SK-N-SH treated with all-trans-retinoic acid at 6 μM for 48 hours (cell line): Measurements from ENCODE around the gene CLEC1A.

Experiments
- ATAC-seq: fragments of 200-7000 bp; cut with Tn5 transposase; 3 replicates; pipeline ENCODE4 v1.9.1; 2020; ENCODE audit warnings: mild to moderate bottlenecking, moderate library complexity
- ARNTL ChIP-seq: fragments of 450-650 bp; formaldehyde crosslinking; IDR thresholded peaks from 2 replicates; pipeline ENCODE4 v1.5.0; 2020; ENCODE audit warnings: low read depth, mild to moderate bottlenecking, moderate library complexity, borderline replicate concordance
- BACH2 ChIP-seq: fragments of 250-450 bp; sonication (Bioruptor Pico); IDR thresholded peaks from 2 replicates; pipeline ENCODE4 v1.9.0; 2021; ENCODE audit warnings: mild to moderate bottlenecking, borderline replicate concordance
- CSDC2 ChIP-seq: fragments of 250-450 bp; sonication (Bioruptor Pico); IDR thresholded peaks from 2 replicates; pipeline ENCODE4 v1.5.0; 2020; ENCODE audit warnings: mild to moderate bottlenecking, moderate library complexity
- ESRRG ChIP-seq: fragments of 250-450 bp; sonication (Bioruptor Pico); IDR thresholded peaks from 2 replicates; pipeline ENCODE4 v1.6.1; 2021; ENCODE audit warnings: mild to moderate bottlenecking
- ISL1 ChIP-seq: fragments of 250-450 bp; sonication (Bioruptor Pico); IDR thresholded peaks from 2 replicates; pipeline ENCODE4 v2.1.2; 2022; ENCODE audit warnings: mild to moderate bottlenecking, moderate library complexity
- OSR1 ChIP-seq: fragments of 250-450 bp; sonication (Bioruptor Pico); IDR thresholded peaks from 2 replicates; pipeline ENCODE4 v1.8.0; 2022; ENCODE audit warnings: moderate library complexity, mild to moderate bottlenecking, inconsistent platforms
- RARB ChIP-seq: fragments of 250-450 bp; sonication (Bioruptor Pico); IDR thresholded peaks from 2 replicates; pipeline ENCODE4 v1.8.0; 2021; ENCODE audit warnings: mild to moderate bottlenecking, moderate library complexity
- SNAI2 ChIP-seq: fragments of 250-450 bp; sonication (Bioruptor Pico); IDR thresholded peaks from 2 replicates; pipeline ENCODE4 v1.5.0; 2020; ENCODE audit warnings: mild to moderate bottlenecking, moderate library complexity
- TCF4 ChIP-seq: fragments of 250-450 bp; sonication (Bioruptor Pico); IDR thresholded peaks from 2 replicates; pipeline ENCODE4 v1.8.0; 2021; ENCODE audit warnings: mild to moderate bottlenecking, moderate library complexity, borderline replicate concordance
- TOX ChIP-seq: fragments of 250-450 bp; sonication (Bioruptor Pico); IDR thresholded peaks from 2 replicates; pipeline ENCODE4 v1.8.0; 2021; ENCODE audit warnings: mild to moderate bottlenecking, moderate library complexity, borderline replicate concordance
- ZC3H10 ChIP-seq: fragments of 250-450 bp; sonication (Bioruptor Pico); IDR thresholded peaks from 2 replicates; pipeline ENCODE4 v1.5.1; 2021; ENCODE audit warnings: mild to moderate bottlenecking, moderate library complexity
- ZFP3 ChIP-seq: fragments of 250-450 bp; sonication (Bioruptor Pico); IDR thresholded peaks from 2 replicates; pipeline ENCODE4 v1.5.0; 2020; ENCODE audit warnings: mild to moderate bottlenecking, moderate library complexity
- ZFP30 ChIP-seq: fragments of 450-650 bp; formaldehyde crosslinking; IDR thresholded peaks from 2 replicates; pipeline ENCODE4 v1.5.0; 2022; ENCODE audit warnings: mild to moderate bottlenecking, moderate library complexity
- ZNF565 ChIP-seq: fragments of 450-650 bp; formaldehyde crosslinking; conservative IDR thresholded peaks from 2 replicates; pipeline ENCODE4 v1.5.0; 2020; ENCODE audit warnings: low read depth, mild to moderate bottlenecking, moderate library complexity
- ZNF8 ChIP-seq: fragments of 450-650 bp; formaldehyde crosslinking; IDR thresholded peaks from 2 replicates; pipeline ENCODE4 v1.5.0; 2020; ENCODE audit warnings: mild to moderate bottlenecking, moderate library complexity
- TF ChIP-seq, protein P1 (sequence below): fragments of 250-450 bp; sonication (Bioruptor Pico); IDR thresholded peaks from 2 replicates; pipeline ENCODE4 v1.8.0; 2020; ENCODE audit warnings: mild to moderate bottlenecking, moderate library complexity, borderline replicate concordance
- TF ChIP-seq, protein P2 (sequence below): fragments of 250-450 bp; sonication (Bioruptor Pico); IDR thresholded peaks from 2 replicates; pipeline ENCODE4 v1.5.1; 2020; ENCODE audit warnings: low read depth, mild to moderate bottlenecking, moderate library complexity
- TF ChIP-seq, protein P3 (sequence below): fragments of 250-450 bp; sonication (Bioruptor Pico); IDR thresholded peaks from 2 replicates; pipeline ENCODE4 v1.5.1; 2021; ENCODE audit warnings: mild to moderate bottlenecking, moderate library complexity
- TF ChIP-seq, protein P4 (sequence below): fragments of 250-450 bp; sonication (Bioruptor Pico); IDR thresholded peaks from 2 replicates; pipeline ENCODE4 v1.8.0; 2021; ENCODE audit warnings: low read depth, mild to moderate bottlenecking, moderate library complexity, borderline replicate concordance
- TF ChIP-seq, protein P5 (sequence below): fragments of 250-450 bp; sonication (Bioruptor Pico); IDR thresholded peaks from 2 replicates; pipeline ENCODE4 v1.5.0; 2020; ENCODE audit warnings: mild to moderate bottlenecking, moderate library complexity

CLEC1A gene

DNA sequence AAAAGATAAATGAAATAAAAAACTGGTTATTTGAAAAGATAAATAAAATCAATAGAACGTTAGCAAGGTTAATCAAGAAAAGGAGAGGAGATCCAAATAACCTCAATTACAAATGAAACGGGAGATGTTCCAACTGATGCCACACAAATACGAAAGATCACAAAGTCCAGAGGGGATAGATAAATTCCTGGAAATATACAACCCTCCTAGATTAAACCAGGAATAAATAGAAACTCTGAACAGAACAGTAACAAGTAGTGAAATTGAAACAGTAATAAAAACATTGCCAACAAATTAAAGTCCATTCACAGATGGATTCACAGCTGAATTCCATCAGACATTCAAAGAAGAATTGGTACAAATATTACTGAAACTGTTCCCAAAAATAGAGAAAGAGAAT is 12.4 kb downstream of the CLEC1A start (continued):
- TF ChIP-seq, protein P1, sequence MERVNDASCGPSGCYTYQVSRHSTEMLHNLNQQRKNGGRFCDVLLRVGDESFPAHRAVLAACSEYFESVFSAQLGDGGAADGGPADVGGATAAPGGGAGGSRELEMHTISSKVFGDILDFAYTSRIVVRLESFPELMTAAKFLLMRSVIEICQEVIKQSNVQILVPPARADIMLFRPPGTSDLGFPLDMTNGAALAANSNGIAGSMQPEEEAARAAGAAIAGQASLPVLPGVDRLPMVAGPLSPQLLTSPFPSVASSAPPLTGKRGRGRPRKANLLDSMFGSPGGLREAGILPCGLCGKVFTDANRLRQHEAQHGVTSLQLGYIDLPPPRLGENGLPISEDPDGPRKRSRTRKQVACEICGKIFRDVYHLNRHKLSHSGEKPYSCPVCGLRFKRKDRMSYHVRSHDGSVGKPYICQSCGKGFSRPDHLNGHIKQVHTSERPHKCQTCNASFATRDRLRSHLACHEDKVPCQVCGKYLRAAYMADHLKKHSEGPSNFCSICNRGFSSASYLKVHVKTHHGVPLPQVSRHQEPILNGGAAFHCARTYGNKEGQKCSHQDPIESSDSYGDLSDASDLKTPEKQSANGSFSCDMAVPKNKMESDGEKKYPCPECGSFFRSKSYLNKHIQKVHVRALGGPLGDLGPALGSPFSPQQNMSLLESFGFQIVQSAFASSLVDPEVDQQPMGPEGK (CRISPR knock-in tag), result no peak
- TF ChIP-seq OSR1, result no peak

DNA sequence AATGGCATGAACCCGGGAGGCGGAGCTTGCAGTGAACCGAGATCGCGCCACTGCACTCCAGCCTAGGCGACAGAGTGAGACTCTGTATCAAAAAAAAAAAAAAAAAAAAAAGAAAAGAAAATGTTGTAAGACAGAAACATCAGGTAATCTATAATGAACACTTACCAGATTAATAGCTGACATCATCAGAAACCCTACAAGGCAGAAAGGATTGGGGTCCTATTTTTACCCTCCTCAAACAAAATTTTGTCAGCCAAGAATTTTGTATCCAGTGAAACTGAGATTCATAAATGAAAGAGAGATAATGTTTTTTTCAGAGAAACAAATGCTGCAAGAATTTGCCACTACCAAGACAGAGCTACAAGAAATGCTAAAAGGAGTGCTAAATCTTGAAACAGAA is 14.1 kb downstream of the CLEC1A start:
- ATAC-seq, result no peak
- no peak for TF ChIP-seq RARB (CRISPR knock-in tag)
- no peak for TF ChIP-seq CSDC2 (CRISPR knock-in tag)
- TF ChIP-seq SNAI2 (CRISPR knock-in tag), result no peak
- TF ChIP-seq ZC3H10 (CRISPR knock-in tag), result no peak
- TF ChIP-seq, protein P1 (CRISPR knock-in tag), result no peak
- TF ChIP-seq, protein P2, sequence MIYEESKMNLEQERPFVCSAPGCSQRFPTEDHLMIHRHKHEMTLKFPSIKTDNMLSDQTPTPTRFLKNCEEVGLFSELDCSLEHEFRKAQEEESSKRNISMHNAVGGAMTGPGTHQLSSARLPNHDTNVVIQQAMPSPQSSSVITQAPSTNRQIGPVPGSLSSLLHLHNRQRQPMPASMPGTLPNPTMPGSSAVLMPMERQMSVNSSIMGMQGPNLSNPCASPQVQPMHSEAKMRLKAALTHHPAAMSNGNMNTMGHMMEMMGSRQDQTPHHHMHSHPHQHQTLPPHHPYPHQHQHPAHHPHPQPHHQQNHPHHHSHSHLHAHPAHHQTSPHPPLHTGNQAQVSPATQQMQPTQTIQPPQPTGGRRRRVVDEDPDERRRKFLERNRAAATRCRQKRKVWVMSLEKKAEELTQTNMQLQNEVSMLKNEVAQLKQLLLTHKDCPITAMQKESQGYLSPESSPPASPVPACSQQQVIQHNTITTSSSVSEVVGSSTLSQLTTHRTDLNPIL (CRISPR knock-in tag), result no peak
- TF ChIP-seq, protein P3, sequence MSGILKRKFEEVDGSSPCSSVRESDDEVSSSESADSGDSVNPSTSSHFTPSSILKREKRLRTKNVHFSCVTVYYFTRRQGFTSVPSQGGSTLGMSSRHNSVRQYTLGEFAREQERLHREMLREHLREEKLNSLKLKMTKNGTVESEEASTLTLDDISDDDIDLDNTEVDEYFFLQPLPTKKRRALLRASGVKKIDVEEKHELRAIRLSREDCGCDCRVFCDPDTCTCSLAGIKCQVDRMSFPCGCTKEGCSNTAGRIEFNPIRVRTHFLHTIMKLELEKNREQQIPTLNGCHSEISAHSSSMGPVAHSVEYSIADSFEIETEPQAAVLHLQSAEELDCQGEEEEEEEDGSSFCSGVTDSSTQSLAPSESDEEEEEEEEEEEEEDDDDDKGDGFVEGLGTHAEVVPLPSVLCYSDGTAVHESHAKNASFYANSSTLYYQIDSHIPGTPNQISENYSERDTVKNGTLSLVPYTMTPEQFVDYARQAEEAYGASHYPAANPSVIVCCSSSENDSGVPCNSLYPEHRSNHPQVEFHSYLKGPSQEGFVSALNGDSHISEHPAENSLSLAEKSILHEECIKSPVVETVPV (CRISPR knock-in tag), result no peak
- TF ChIP-seq ISL1, result no peak
- TF ChIP-seq, protein P4, sequence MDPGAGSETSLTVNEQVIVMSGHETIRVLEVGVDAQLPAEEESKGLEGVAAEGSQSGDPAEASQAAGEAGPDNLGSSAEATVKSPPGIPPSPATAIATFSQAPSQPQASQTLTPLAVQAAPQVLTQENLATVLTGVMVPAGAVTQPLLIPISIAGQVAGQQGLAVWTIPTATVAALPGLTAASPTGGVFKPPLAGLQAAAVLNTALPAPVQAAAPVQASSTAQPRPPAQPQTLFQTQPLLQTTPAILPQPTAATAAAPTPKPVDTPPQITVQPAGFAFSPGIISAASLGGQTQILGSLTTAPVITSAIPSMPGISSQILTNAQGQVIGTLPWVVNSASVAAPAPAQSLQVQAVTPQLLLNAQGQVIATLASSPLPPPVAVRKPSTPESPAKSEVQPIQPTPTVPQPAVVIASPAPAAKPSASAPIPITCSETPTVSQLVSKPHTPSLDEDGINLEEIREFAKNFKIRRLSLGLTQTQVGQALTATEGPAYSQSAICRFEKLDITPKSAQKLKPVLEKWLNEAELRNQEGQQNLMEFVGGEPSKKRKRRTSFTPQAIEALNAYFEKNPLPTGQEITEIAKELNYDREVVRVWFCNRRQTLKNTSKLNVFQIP (CRISPR knock-in tag), result no peak
- TF ChIP-seq OSR1, result no peak
- TF ChIP-seq TCF4, result no peak
- no peak for TF ChIP-seq ZFP3 (CRISPR knock-in tag)
- TF ChIP-seq, protein P5, sequence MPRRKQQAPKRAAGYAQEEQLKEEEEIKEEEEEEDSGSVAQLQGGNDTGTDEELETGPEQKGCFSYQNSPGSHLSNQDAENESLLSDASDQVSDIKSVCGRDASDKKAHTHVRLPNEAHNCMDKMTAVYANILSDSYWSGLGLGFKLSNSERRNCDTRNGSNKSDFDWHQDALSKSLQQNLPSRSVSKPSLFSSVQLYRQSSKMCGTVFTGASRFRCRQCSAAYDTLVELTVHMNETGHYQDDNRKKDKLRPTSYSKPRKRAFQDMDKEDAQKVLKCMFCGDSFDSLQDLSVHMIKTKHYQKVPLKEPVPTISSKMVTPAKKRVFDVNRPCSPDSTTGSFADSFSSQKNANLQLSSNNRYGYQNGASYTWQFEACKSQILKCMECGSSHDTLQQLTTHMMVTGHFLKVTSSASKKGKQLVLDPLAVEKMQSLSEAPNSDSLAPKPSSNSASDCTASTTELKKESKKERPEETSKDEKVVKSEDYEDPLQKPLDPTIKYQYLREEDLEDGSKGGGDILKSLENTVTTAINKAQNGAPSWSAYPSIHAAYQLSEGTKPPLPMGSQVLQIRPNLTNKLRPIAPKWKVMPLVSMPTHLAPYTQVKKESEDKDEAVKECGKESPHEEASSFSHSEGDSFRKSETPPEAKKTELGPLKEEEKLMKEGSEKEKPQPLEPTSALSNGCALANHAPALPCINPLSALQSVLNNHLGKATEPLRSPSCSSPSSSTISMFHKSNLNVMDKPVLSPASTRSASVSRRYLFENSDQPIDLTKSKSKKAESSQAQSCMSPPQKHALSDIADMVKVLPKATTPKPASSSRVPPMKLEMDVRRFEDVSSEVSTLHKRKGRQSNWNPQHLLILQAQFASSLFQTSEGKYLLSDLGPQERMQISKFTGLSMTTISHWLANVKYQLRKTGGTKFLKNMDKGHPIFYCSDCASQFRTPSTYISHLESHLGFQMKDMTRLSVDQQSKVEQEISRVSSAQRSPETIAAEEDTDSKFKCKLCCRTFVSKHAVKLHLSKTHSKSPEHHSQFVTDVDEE (CRISPR knock-in tag), result no peak
- no peak for TF ChIP-seq ARNTL (CRISPR knock-in tag)
- no peak for TF ChIP-seq ZNF565 (CRISPR knock-in tag)
- no peak for TF ChIP-seq ZNF8
- no peak for TF ChIP-seq BACH2 (CRISPR knock-in tag)
- TF ChIP-seq TOX (CRISPR knock-in tag), result no peak
- no peak for TF ChIP-seq ZFP30 (CRISPR knock-in tag)
- TF ChIP-seq ESRRG (CRISPR knock-in tag), result no peak
- TF ChIP-seq, all 23 proteins: peak for 0
